Eye (tissue), 1 donor: ENCODE results near the gene IDH3G.
"Not testable (repeated sequence)": the region's sequence is repeated elsewhere in the genome, so short reads cannot be mapped to it uniquely, and the experiment has no call there.

Source experiments
- DNase-seq: peaks from one replicate; pipeline ENCODE4 v3.0.0-alpha.2; 2015

The IDH3G gene

GRCh38 chrX:153794018-153794896 lies at the start of gene IDH3G, which contains the start of gene SSR4:
Gene IDH3G (minus strand): TSS chrX:153794375. CDS start chrX:153794326, 49 bp downstream.
Gene SSR4 (plus strand): TSS chrX:153794668. CDS start chrX:153794688, 20 bp downstream.
- DNase-seq, result peak; percentile 97

- DNase-seq, result no peak
These were observed 42.7 kb upstream of the IDH3G start for GRCh38 chrX:153836921-153837320.

- no peak for DNase-seq
These were observed 38.6 kb upstream of the IDH3G start for GRCh38 chrX:153832728-153833127.

- no peak for DNase-seq
These were observed 37.4 kb upstream of the IDH3G start for GRCh38 chrX:153831429-153832150.

- peak; percentile 42 for DNase-seq
These were observed 36.7 kb upstream of the IDH3G start for GRCh38 chrX:153830640-153831428.

- DNase-seq, result peak; percentile 43
These were observed 35.8 kb upstream of the IDH3G start, which contains the start of gene PDZD4 for GRCh38 chrX:153829799-153830639. Gene PDZD4 (minus strand): TSS chrX:153830544. CDS start chrX:153830298, 246 bp downstream.

GRCh38 chrX:153829549-153829798 lies 35.3 kb upstream of the IDH3G start:
- no peak for DNase-seq

- peak; percentile 38 for DNase-seq
These were observed 34.8 kb upstream of the IDH3G start for GRCh38 chrX:153828723-153829548.

- no peak for DNase-seq
These were observed 34.1 kb upstream of the IDH3G start for GRCh38 chrX:153828308-153828707.

- DNase-seq, result no peak
These were observed 33.7 kb upstream of the IDH3G start for GRCh38 chrX:153827903-153828302.

GRCh38 chrX:153827016-153827415 lies 32.8 kb upstream of the IDH3G start:
- no peak for DNase-seq

- no peak for DNase-seq
These were observed 30.9 kb upstream of the IDH3G start for GRCh38 chrX:153825042-153825441.

- no peak for DNase-seq
These were observed 30.2 kb upstream of the IDH3G start for GRCh38 chrX:153824348-153824747.

GRCh38 chrX:153821066-153821465 lies 26.9 kb upstream of the IDH3G start:
- no peak for DNase-seq

- DNase-seq, result no peak
These were observed 26.4 kb upstream of the IDH3G start for GRCh38 chrX:153820601-153821000.

- DNase-seq, result peak; percentile 68
These were observed 25.3 kb upstream of the IDH3G start for GRCh38 chrX:153819384-153820040.

GRCh38 chrX:153818571-153819383 lies 24.6 kb upstream of the IDH3G start:
- peak; percentile 80 for DNase-seq

- DNase-seq, result not testable (repeated sequence)
These were observed 23.9 kb upstream of the IDH3G start for GRCh38 chrX:153818064-153818463.

- DNase-seq, result no peak
These were observed 22.9 kb upstream of the IDH3G start for GRCh38 chrX:153816831-153817690.
